ENCODE results near the gene DOCK6.

DOCK6 gene

GRCh38 chr19:11240008-11240444 is 22.3 kb downstream of the DOCK6 start:
- DNase-seq (ENCODE audit: low read depth), result no peak
- no peak for TF ChIP-seq CTCF (conservative IDR thresholded peaks at IDR 0.05; ENCODE audit: low read length)
- H3K4me3 ChIP-seq (ENCODE audit: low read length), result no peak overlapping the region

- TF ChIP-seq CTCF (conservative IDR thresholded peaks at IDR 0.05; ENCODE audit: low read length), result no peak
- DNase-seq (ENCODE audit: low read depth), result no peak
- H3K4me3 ChIP-seq (ENCODE audit: low read length), result no peak within 1 kb of the TSS
Observed at GRCh38 chr19:11239377-11240000, 22.8 kb downstream of the DOCK6 start, which contains the start of gene ANGPTL8. ANGPTL8 (plus strand) TSS chr19:11239619; CDS start chr19:11239638, 19 bp downstream.

GRCh38 chr19:11238781-11239376 is 23.4 kb downstream of the DOCK6 start:
- no peak for TF ChIP-seq CTCF (conservative IDR thresholded peaks at IDR 0.05; ENCODE audit: low read length)
- DNase-seq (ENCODE audit: low read depth), result no peak
- H3K4me3 ChIP-seq (ENCODE audit: low read length), result no peak overlapping the region

- no peak for TF ChIP-seq CTCF (conservative IDR thresholded peaks at IDR 0.05; ENCODE audit: low read length)
- no peak for DNase-seq (ENCODE audit: low read depth)
- H3K4me3 ChIP-seq (ENCODE audit: low read length), result no peak overlapping the region
Observed at GRCh38 chr19:11238041-11238440, 24.3 kb downstream of the DOCK6 start.

- DNase-seq (ENCODE audit: low read depth), result no peak
- H3K4me3 ChIP-seq (ENCODE audit: low read length), result no peak overlapping the region
- TF ChIP-seq CTCF (conservative IDR thresholded peaks at IDR 0.05; ENCODE audit: low read length), result no peak
Observed at GRCh38 chr19:11237321-11237720, 25.0 kb downstream of the DOCK6 start.

- TF ChIP-seq CTCF (conservative IDR thresholded peaks at IDR 0.05; ENCODE audit: low read length), result no peak
- no peak overlapping the region for H3K4me3 ChIP-seq (ENCODE audit: low read length)
- DNase-seq (ENCODE audit: low read depth), result no peak
Observed at GRCh38 chr19:11236324-11237301, 25.7 kb downstream of the DOCK6 start.
